ENCODE results near the gene SOX18. TPM values are rescaled to one million over a fixed set of nuclear protein-coding genes. Genes with fewer than 3 reads are reported as not detected.
A peak's percentile ranks its signal among the peaks of the same experiment; 100 is the strongest.

SOX18 gene
- total and polyA plus RNA-seq, 2 experiments from 2014 or later, result 0.21 TPM; not detected in 1

GRCh38 chr20:64082126-64082731 is 32.8 kb upstream of the SOX18 start:
- Histone ChIP-seq H3K4me2 (peak overlapping the region; percentile 90), H3K27me3 (ENCODE audit: insufficient read depth) (peaks cover 50% of the 10 kb centered on the region), H3K27ac (ENCODE audit: low read depth) (no peak overlapping the region), H3F3A (replicated peaks; ENCODE audit: low read depth) (0 out of 2 replicates have a peak, but pooled peaks cover 7% of the 10 kb centered on the region), H3K9me2 (ENCODE audit: insufficient read depth) (no peaks in the 10 kb centered on the region), H2AFZ (no peak overlapping the region), H3K4me1 (ENCODE audit: insufficient read depth) (peaks cover 27% of the 10 kb centered on the region; the same call in 1 of the 2 replicates), H3K36me3 (ENCODE audit: insufficient read depth) (no peaks in the 10 kb centered on the region), H4K20me1 (replicated peaks; ENCODE audit: insufficient read depth) (no peaks in the 10 kb centered on the region), H3K79me2 (replicated peaks; ENCODE audit: insufficient read depth) (no peaks in the 10 kb centered on the region), H3K4me3 (peak overlapping the region; percentile 45; the same call in 1 of the 2 replicates)
- Mint-ChIP-seq H3K27me3 (ENCODE audit: insufficient read depth, low read depth, poor library complexity) (peaks cover 50% of the 10 kb centered on the region), H3K36me3 (ENCODE audit: low read depth) (no peaks in the 10 kb centered on the region; the same call in 2 of the 3 replicates), H3K9me3 (peaks cover 3% of the 10 kb centered on the region; the same call in 1 of the 3 replicates), H3K4me3 (peak overlapping the region; percentile 47), H3K4me1 (peaks cover 33% of the 10 kb centered on the region), H3K27ac (no peak overlapping the region)
- peak; percentile 2; the same call in 2 of the 3 replicates for ATAC-seq
- TF ChIP-seq, protein P1, sequence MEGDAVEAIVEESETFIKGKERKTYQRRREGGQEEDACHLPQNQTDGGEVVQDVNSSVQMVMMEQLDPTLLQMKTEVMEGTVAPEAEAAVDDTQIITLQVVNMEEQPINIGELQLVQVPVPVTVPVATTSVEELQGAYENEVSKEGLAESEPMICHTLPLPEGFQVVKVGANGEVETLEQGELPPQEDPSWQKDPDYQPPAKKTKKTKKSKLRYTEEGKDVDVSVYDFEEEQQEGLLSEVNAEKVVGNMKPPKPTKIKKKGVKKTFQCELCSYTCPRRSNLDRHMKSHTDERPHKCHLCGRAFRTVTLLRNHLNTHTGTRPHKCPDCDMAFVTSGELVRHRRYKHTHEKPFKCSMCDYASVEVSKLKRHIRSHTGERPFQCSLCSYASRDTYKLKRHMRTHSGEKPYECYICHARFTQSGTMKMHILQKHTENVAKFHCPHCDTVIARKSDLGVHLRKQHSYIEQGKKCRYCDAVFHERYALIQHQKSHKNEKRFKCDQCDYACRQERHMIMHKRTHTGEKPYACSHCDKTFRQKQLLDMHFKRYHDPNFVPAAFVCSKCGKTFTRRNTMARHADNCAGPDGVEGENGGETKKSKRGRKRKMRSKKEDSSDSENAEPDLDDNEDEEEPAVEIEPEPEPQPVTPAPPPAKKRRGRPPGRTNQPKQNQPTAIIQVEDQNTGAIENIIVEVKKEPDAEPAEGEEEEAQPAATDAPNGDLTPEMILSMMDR (conservative IDR thresholded peaks at IDR 0.05; ENCODE audit: low read depth in 2 of 2), result peak in 1 of 2 experiments; percentile 18; a peak in 1 of 4 replicates
- TF ChIP-seq, protein P2, sequence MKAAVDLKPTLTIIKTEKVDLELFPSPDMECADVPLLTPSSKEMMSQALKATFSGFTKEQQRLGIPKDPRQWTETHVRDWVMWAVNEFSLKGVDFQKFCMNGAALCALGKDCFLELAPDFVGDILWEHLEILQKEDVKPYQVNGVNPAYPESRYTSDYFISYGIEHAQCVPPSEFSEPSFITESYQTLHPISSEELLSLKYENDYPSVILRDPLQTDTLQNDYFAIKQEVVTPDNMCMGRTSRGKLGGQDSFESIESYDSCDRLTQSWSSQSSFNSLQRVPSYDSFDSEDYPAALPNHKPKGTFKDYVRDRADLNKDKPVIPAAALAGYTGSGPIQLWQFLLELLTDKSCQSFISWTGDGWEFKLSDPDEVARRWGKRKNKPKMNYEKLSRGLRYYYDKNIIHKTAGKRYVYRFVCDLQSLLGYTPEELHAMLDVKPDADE (IDR thresholded peaks at IDR 0.05), result no peak
- DNase-seq (ENCODE audit: low spot score), result peak; percentile 44

- Histone ChIP-seq H3K36me3 (ENCODE audit: insufficient read depth) (no peaks in the 10 kb centered on the region), H3K4me3 (no peak overlapping the region), H3F3A (replicated peaks; ENCODE audit: low read depth) (0 out of 2 replicates have a peak, but pooled peaks cover 7% of the 10 kb centered on the region), H2AFZ (no peak overlapping the region), H3K4me2 (no peak overlapping the region), H3K27me3 (ENCODE audit: insufficient read depth) (peaks cover 50% of the 10 kb centered on the region), H3K27ac (ENCODE audit: low read depth) (no peak overlapping the region), H3K79me2 (replicated peaks; ENCODE audit: insufficient read depth) (no peaks in the 10 kb centered on the region), H3K4me1 (ENCODE audit: insufficient read depth) (peaks cover 27% of the 10 kb centered on the region; the same call in 1 of the 2 replicates), H3K9me2 (ENCODE audit: insufficient read depth) (no peaks in the 10 kb centered on the region), H4K20me1 (replicated peaks; ENCODE audit: insufficient read depth) (no peaks in the 10 kb centered on the region)
- H3K4me1 Mint-ChIP-seq, result peaks cover 33% of the 10 kb centered on the region
- DNase-seq (ENCODE audit: low spot score) (no peak), ATAC-seq (no peak)
- peaks cover 3% of the 10 kb centered on the region; the same call in 1 of the 3 replicates for H3K9me3 Mint-ChIP-seq
- TF ChIP-seq STAT1 (IDR thresholded peaks at IDR 0.05; ENCODE audit: unreplicated experiment), result no peak
- no peak for TF ChIP-seq EZH2phosphoT487 (IDR thresholded peaks at IDR 0.05; ENCODE audit: unreplicated experiment)
- no peaks in the 10 kb centered on the region; the same call in 2 of the 3 replicates for H3K36me3 Mint-ChIP-seq (ENCODE audit: low read depth)
- no peak overlapping the region for H3K27ac Mint-ChIP-seq
- H3K4me3 Mint-ChIP-seq, result peak overlapping the region; percentile 21; the same call in 1 of the 3 replicates
- H3K27me3 Mint-ChIP-seq (ENCODE audit: insufficient read depth, low read depth, poor library complexity), result peaks cover 50% of the 10 kb centered on the region
Observed at GRCh38 chr20:64081624-64081964, 32.2 kb upstream of the SOX18 start.

Data from GM23338 (cell line).